ENCODE results near the gene TSHZ1.

The TSHZ1 gene

DNA sequence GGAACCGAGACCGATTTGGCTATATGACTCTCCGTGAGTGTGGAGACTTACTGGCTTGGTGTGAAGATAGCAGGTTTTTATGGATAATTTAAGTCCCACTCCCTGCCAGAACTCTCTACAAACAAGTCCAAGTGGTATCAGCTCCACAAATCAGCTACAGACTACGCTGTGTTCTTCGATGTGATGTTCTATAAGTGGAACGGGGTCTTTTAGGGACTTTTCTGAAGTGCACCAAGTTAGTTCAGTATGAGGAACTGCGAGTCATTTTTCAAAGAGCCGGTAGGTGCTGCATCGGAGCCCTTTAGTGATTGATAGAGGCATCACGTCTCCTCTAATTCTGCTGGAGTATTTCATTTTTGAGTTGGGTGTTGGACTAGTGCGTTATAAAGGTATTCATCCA, 107.1 kb downstream of the TSHZ1 start:
- Histone ChIP-seq H3K9ac (ENCODE audit: low read length) (no peak overlapping the region), H3K79me2 (ENCODE audit: insufficient read depth, low read length) (no peaks in the 10 kb centered on the region), H2AFZ (ENCODE audit: low read depth, low read length, severe bottlenecking) (no peak overlapping the region), H3K27me3 (ENCODE audit: low read length) (no peaks in the 10 kb centered on the region), H3K9me3 (ENCODE audit: insufficient read depth, low read length) (no peaks in the 10 kb centered on the region), H4K20me1 (ENCODE audit: low read depth, low read length) (no peaks in the 10 kb centered on the region), H3K4me3 (ENCODE audit: insufficient read depth, low read length, poor library complexity, severe bottlenecking) (no peak overlapping the region), H3K9me2 (replicated peaks; ENCODE audit: insufficient read depth, low read length) (no peaks in the 10 kb centered on the region), H3K36me3 (ENCODE audit: low read length) (no peaks in the 10 kb centered on the region), H3K4me2 (ENCODE audit: low read depth, low read length, poor library complexity, severe bottlenecking) (no peak overlapping the region), H3K27ac (ENCODE audit: low read depth, low read length) (no peak overlapping the region), H3F3A (ENCODE audit: insufficient read depth) (no peaks in the 10 kb centered on the region)
- no peak for TF ChIP-seq EZH2phosphoT487 (conservative IDR thresholded peaks at IDR 0.05; ENCODE audit: low read length)
- TF ChIP-seq, protein P1, sequence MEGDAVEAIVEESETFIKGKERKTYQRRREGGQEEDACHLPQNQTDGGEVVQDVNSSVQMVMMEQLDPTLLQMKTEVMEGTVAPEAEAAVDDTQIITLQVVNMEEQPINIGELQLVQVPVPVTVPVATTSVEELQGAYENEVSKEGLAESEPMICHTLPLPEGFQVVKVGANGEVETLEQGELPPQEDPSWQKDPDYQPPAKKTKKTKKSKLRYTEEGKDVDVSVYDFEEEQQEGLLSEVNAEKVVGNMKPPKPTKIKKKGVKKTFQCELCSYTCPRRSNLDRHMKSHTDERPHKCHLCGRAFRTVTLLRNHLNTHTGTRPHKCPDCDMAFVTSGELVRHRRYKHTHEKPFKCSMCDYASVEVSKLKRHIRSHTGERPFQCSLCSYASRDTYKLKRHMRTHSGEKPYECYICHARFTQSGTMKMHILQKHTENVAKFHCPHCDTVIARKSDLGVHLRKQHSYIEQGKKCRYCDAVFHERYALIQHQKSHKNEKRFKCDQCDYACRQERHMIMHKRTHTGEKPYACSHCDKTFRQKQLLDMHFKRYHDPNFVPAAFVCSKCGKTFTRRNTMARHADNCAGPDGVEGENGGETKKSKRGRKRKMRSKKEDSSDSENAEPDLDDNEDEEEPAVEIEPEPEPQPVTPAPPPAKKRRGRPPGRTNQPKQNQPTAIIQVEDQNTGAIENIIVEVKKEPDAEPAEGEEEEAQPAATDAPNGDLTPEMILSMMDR (IDR thresholded peaks at IDR 0.05; ENCODE audit: insufficient read depth, low read length, poor library complexity, severe bottlenecking), result no peak

DNA sequence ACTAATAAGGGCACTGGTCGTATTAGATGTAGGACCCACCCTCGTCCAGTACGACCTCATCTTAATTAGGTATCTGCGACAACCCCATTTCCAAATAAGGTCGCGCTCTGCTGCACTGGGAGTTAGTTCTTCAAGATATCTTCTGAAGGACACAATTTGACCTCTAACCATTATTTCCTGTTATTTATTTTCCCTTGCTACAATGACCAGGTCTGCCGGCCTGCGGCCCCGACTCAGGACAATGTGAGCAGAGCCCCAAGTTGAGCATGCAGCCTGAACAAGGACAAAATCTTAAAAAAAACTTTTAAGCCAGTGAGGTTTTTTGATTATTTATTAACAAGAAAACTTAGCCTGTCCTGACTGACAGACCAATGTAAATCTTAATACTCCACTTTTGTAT, 109.3 kb downstream of the TSHZ1 start:
- Histone ChIP-seq H3K4me2 (ENCODE audit: low read depth, low read length, poor library complexity, severe bottlenecking) (no peak overlapping the region), H3K9me2 (replicated peaks; ENCODE audit: insufficient read depth, low read length) (no peaks in the 10 kb centered on the region), H2AFZ (ENCODE audit: low read depth, low read length, severe bottlenecking) (no peak overlapping the region), H3F3A (ENCODE audit: insufficient read depth) (no peaks in the 10 kb centered on the region), H3K9me3 (ENCODE audit: insufficient read depth, low read length) (no peaks in the 10 kb centered on the region), H3K9ac (ENCODE audit: low read length) (no peak overlapping the region), H3K36me3 (ENCODE audit: low read length) (no peaks in the 10 kb centered on the region), H3K79me2 (ENCODE audit: insufficient read depth, low read length) (no peaks in the 10 kb centered on the region), H3K27me3 (ENCODE audit: low read length) (no peaks in the 10 kb centered on the region), H3K27ac (ENCODE audit: low read depth, low read length) (no peak overlapping the region), H3K4me3 (ENCODE audit: insufficient read depth, low read length, poor library complexity, severe bottlenecking) (no peak overlapping the region), H4K20me1 (ENCODE audit: low read depth, low read length) (no peaks in the 10 kb centered on the region)
- TF ChIP-seq, protein P1 (IDR thresholded peaks at IDR 0.05; ENCODE audit: insufficient read depth, low read length, poor library complexity, severe bottlenecking), result no peak
- TF ChIP-seq EZH2phosphoT487 (conservative IDR thresholded peaks at IDR 0.05; ENCODE audit: low read length), result no peak

DNA sequence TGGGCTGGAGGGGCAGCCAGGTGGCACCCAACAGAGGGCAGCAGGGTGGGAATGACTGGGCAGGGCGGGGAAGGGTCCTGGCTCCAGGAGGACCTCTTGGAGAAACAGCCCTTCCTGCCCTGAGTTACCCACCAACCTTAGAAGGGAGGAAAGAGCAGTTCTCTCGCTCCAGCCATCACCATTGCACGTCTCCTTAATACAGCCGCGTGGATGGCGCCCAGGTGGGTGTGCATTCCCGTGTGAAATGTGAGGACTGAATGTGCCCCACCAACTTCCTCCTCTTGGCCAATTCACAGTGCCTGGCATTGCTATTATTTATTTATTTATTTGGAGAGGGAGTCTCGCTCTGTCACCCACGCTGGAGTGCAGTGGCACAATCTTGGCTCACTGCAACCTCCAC, 109.9 kb downstream of the TSHZ1 start:
- H3K27me3 ChIP-seq (ENCODE audit: low read length), result no peaks in the 10 kb centered on the region
- H4K20me1 ChIP-seq (ENCODE audit: low read depth, low read length), result no peaks in the 10 kb centered on the region
- H3K36me3 ChIP-seq (ENCODE audit: low read length), result no peaks in the 10 kb centered on the region
- no peak overlapping the region for H3K4me2 ChIP-seq (ENCODE audit: low read depth, low read length, poor library complexity, severe bottlenecking)
- no peak for TF ChIP-seq EZH2phosphoT487 (conservative IDR thresholded peaks at IDR 0.05; ENCODE audit: low read length)
- TF ChIP-seq, protein P1 (IDR thresholded peaks at IDR 0.05; ENCODE audit: insufficient read depth, low read length, poor library complexity, severe bottlenecking), result no peak
- H3K9ac ChIP-seq (ENCODE audit: low read length), result no peak overlapping the region
- no peak overlapping the region for H3K27ac ChIP-seq (ENCODE audit: low read depth, low read length)
- H3K79me2 ChIP-seq (ENCODE audit: insufficient read depth, low read length), result no peaks in the 10 kb centered on the region
- H3K9me3 ChIP-seq (ENCODE audit: insufficient read depth, low read length), result no peaks in the 10 kb centered on the region
- H2AFZ ChIP-seq (ENCODE audit: low read depth, low read length, severe bottlenecking), result no peak overlapping the region
- H3K4me3 ChIP-seq (ENCODE audit: insufficient read depth, low read length, poor library complexity, severe bottlenecking), result no peak overlapping the region
- no peaks in the 10 kb centered on the region for H3K9me2 ChIP-seq (replicated peaks; ENCODE audit: insufficient read depth, low read length)
- no peaks in the 10 kb centered on the region for H3F3A ChIP-seq (ENCODE audit: insufficient read depth)

Data from SU-DHL-6 (cell line).